Left cardiac atrium (tissue), 4 donors: Measurements from ENCODE around the gene INHBC. TPM values are rescaled to one million over a fixed set of nuclear protein-coding genes. Genes with fewer than 3 reads are reported as not detected.

Experiments
- ATAC-seq, 2 donors: fragments of 200-7000 bp; cut with Tn5 transposase; one replicate each; pipeline ENCODE4 v1.9.1; 2020; ENCODE audit warnings: mild to moderate bottlenecking in 2 of 2, moderate library complexity in 2 of 2
- DNase-seq: peaks from one replicate; pipeline ENCODE4 v3.0.0-alpha.2; 2020
- intact Hi-C, 2 donors: fragments of 100-400 bp; cut with DNase I; formaldehyde crosslinking; loops; one replicate each; pipeline versions ENCODE4 v1.14.1 to v1.15.1; 2022 to 2023
- total RNA-seq, 2 donors: library from RNA; stranded (reverse); fragmentation: NEBNext Ultra II Directional; extraction: Animal tissue kit (Norgen Biotek cat#: 25700); gene quantifications; one replicate each; pipeline ENCODE4 v1.2.1, GENCODE V29; 2021
- donor health status: DM: no; HTN: yes; CAD: no.
- donor health status: DM: no; HTN: yes; CAD: no; lungs with severe emphysema.
- donor health status: DM: yes; HTN: yes; CAD: no.
- donor health status: Dilated cardiomyopathy.

Gene INHBC
- total RNA-seq, 2 donors from 2014 or later = not detected

- peak in 1 of 2 donors; percentile 6 for ATAC-seq
- intact Hi-C loops = loop anchor here (5.0 kb wide), 2 partner anchors 144 to 189 kb away; no protein-coding TSS in a partner anchor
- DNase-seq = no peak
Measured at GRCh38 chr12:57451233-57451778, 16.7 kb downstream of the INHBC start.

GRCh38 chr12:57452181-57452936 lies 17.8 kb downstream of the INHBC start:
- ATAC-seq = peak; percentile 83 to 84
- peak; percentile 48 for DNase-seq
- intact Hi-C loops = loop anchor here (5.0 kb wide), 2 partner anchors 145 to 190 kb away; no protein-coding TSS in a partner anchor

- peak; percentile 86 for DNase-seq
- intact Hi-C loops = loop anchor here (1.0 to 5.0 kb wide), 3 partner anchors 146 to 191 kb away; no protein-coding TSS in a partner anchor
- ATAC-seq = peak; percentile 83 to 86
Measured at GRCh38 chr12:57452937-57453509, 18.4 kb downstream of the INHBC start.

- DNase-seq = no peak
- ATAC-seq = no peak
- intact Hi-C loops = loop anchor here (5.0 kb wide), 2 partner anchors 147 to 192 kb away; no protein-coding TSS in a partner anchor
Measured at GRCh38 chr12:57454213-57454565, 19.6 kb downstream of the INHBC start.

GRCh38 chr12:57454566-57455373 lies 20.2 kb downstream of the INHBC start, which contains the start of gene INHBE:
INHBE (plus strand) TSS chr12:57455307; CDS start chr12:57455537, 230 bp downstream.
- DNase-seq (no peak), ATAC-seq (no peak)
- intact Hi-C loops = loop anchor here (5.0 kb wide), 3 partner anchors 147 to 242 kb away; no protein-coding TSS in a partner anchor

GRCh38 chr12:57455374-57456144 lies 21.0 kb downstream of the INHBC start:
- ATAC-seq = no peak
- intact Hi-C loops = loop anchor here in 1 of 2 donors (5.0 kb wide), 1 partner anchor 243 kb away; no protein-coding TSS in a partner anchor

GRCh38 chr12:57456145-57456700 lies 21.6 kb downstream of the INHBC start:
- intact Hi-C loops = loop anchor here in 1 of 2 donors (5.0 kb wide), 1 partner anchor 244 kb away; no protein-coding TSS in a partner anchor
- DNase-seq = no peak

More at GRCh38 chr12:57455374-57456144, 21.0 kb downstream of the INHBC start:
- no peak for DNase-seq

GRCh38 chr12:57456737-57457490 lies 22.3 kb downstream of the INHBC start:
- intact Hi-C loops = loop anchor here in 1 of 2 donors (5.0 kb wide), 1 partner anchor 245 kb away; no protein-coding TSS in a partner anchor
- DNase-seq = no peak
- ATAC-seq = no peak

More at GRCh38 chr12:57456145-57456700, 21.6 kb downstream of the INHBC start:
- ATAC-seq = no peak

GRCh38 chr12:57458665-57459054 lies 24.1 kb downstream of the INHBC start:
- DNase-seq = no peak
- intact Hi-C loops = loop anchor here in 1 of 2 donors (5.0 kb wide), 1 partner anchor 246 kb away; no protein-coding TSS in a partner anchor
- ATAC-seq = no peak

- intact Hi-C loops = loop anchor here in 1 of 2 donors (5.0 kb wide), 1 partner anchor 247 kb away; no protein-coding TSS in a partner anchor
- peak; percentile 94 for DNase-seq
- ATAC-seq = peak; percentile 78
Measured at GRCh38 chr12:57459055-57459749, 24.6 kb downstream of the INHBC start.

- intact Hi-C loops = loop anchor here in 1 of 2 donors (5.0 kb wide), 1 partner anchor 248 kb away; no protein-coding TSS in a partner anchor
- DNase-seq (no peak), ATAC-seq (peak; percentile 42 to 51)
Measured at GRCh38 chr12:57459750-57460467, 25.3 kb downstream of the INHBC start, which contains the start of gene GLI1. GLI1 (plus strand) TSS chr12:57459785; CDS start chr12:57463692, 3,907 bp downstream.

GRCh38 chr12:57460468-57460784 lies 25.8 kb downstream of the INHBC start:
- intact Hi-C loops = no loop called here
- ATAC-seq (no peak), DNase-seq (no peak)

- ATAC-seq (no peak), DNase-seq (no peak)
- intact Hi-C loops = no loop called here
Measured at GRCh38 chr12:57460841-57461275, 26.3 kb downstream of the INHBC start.

- peak; percentile 74 for DNase-seq
- intact Hi-C loops = no loop called here
- peak; percentile 35 to 64 for ATAC-seq
Measured at GRCh38 chr12:57461276-57461916, 26.8 kb downstream of the INHBC start.

- DNase-seq = no peak
- intact Hi-C loops = no loop called here
- no peak for ATAC-seq
Measured at GRCh38 chr12:57461917-57462250, 27.3 kb downstream of the INHBC start.
